Sigmoid colon (tissue), 4 donors: ENCODE results near the gene PLA2G6.

Source experiments
- CTCF ChIP-seq, 4 experiments: fragments of 450-650 bp in 3 of 4; fragments of 200-600 bp in 1 of 4; IDR thresholded peaks; one replicate each; pipeline ENCODE4 v1.5.1; 2016 to 2019; ENCODE audit warnings: antibody characterized with exemption in 4 of 4, mild to moderate bottlenecking in 3 of 4, moderate library complexity in 2 of 4
- EP300 ChIP-seq, 4 donors: sonication (generic); formaldehyde crosslinking; IDR thresholded peaks; one replicate each; pipeline ENCODE4 v1.6.1; 2017; ENCODE audit warnings: antibody characterized with exemption in 4 of 4
- POLR2A ChIP-seq, 2 donors: fragments of 450-650 bp; IDR thresholded peaks; one replicate each; pipeline ENCODE4 v1.6.1; 2016; ENCODE audit warnings: antibody characterized with exemption in 2 of 2, mild to moderate bottlenecking in 2 of 2, moderate library complexity in 2 of 2

- TF ChIP-seq CTCF (IDR thresholded peaks at IDR 0.05): no peak
- no peak for TF ChIP-seq POLR2A (IDR thresholded peaks at IDR 0.05)
- TF ChIP-seq EP300 (IDR thresholded peaks at IDR 0.05): no peak
Measured at GRCh38 chr22:38141217-38141973, 40.2 kb downstream of the PLA2G6 start.
